DOHH2 (cell line): Measurements from ENCODE around the gene GALNT3.

ENCODE experiments used
- H3F3A ChIP-seq: fragments of 200-600 bp; sonication (generic), shearing (Covaris generic); 2 replicates; pipeline ENCODE4 v1.6.0; 2016; ENCODE audit warnings: antibody characterized with exemption, mild to moderate bottlenecking; ENCODE audit not compliant: control insufficient read depth, insufficient read depth
- H3K27ac ChIP-seq: fragments of 200-600 bp; sonication (generic); 2 replicates; pipeline ENCODE4 v1.5.1; 2014; ENCODE audit warnings: low read depth, mild to moderate bottlenecking, low read length, moderate library complexity
- H3K27me3 ChIP-seq: fragments of 200-600 bp; sonication (generic); 2 replicates; pipeline ENCODE4 v1.6.1; 2014; ENCODE audit warnings: mild to moderate bottlenecking, low read length, mixed read lengths; ENCODE audit not compliant: control insufficient read depth
- H3K36me3 ChIP-seq: fragments of 200-600 bp; sonication (generic); 2 replicates; pipeline ENCODE4 v1.6.1; 2014; ENCODE audit warnings: mild to moderate bottlenecking, low read length, moderate library complexity, mixed read lengths; ENCODE audit not compliant: control insufficient read depth
- H3K4me1 ChIP-seq: fragments of 200-600 bp; sonication (generic); 2 replicates; pipeline ENCODE4 v1.6.1; 2014; ENCODE audit warnings: mild to moderate bottlenecking, low read length, mixed read lengths; ENCODE audit not compliant: control insufficient read depth
- H3K4me2 ChIP-seq: fragments of 200-600 bp; sonication (generic); 2 replicates; pipeline ENCODE4 v1.6.0; 2014; ENCODE audit warnings: mild to moderate bottlenecking, low read length, moderate library complexity
- H3K4me3 ChIP-seq: fragments of 200-600 bp; sonication (generic); 2 replicates; pipeline ENCODE4 v1.5.1; 2014; ENCODE audit warnings: mild to moderate bottlenecking, low read length, mixed read lengths
- H3K79me2 ChIP-seq: fragments of 200-600 bp; sonication (generic); 2 replicates; pipeline ENCODE4 v1.6.1; 2014; ENCODE audit warnings: mild to moderate bottlenecking, low read length, mixed read lengths; ENCODE audit not compliant: control insufficient read depth
- H3K9me2 ChIP-seq: fragments of 200-600 bp; sonication (generic); replicated peaks from 2 replicates; pipeline ENCODE4 v1.6.1; 2014; ENCODE audit warnings: mild to moderate bottlenecking, low read length, mixed read lengths; ENCODE audit not compliant: control insufficient read depth
- H3K9me3 ChIP-seq: fragments of 200-600 bp; sonication (generic); 2 replicates; pipeline ENCODE4 v1.6.1; 2014; ENCODE audit warnings: antibody characterized with exemption, low read length, mixed read lengths; ENCODE audit not compliant: control insufficient read depth, insufficient read depth
- H4K20me1 ChIP-seq: fragments of 200-600 bp; sonication (generic); 2 replicates; pipeline ENCODE4 v1.6.0; 2014; ENCODE audit warnings: low read depth, mild to moderate bottlenecking, antibody characterized with exemption, low read length, moderate library complexity; ENCODE audit not compliant: control insufficient read depth, insufficient read depth
- EZH2phosphoT487 ChIP-seq: fragments of 200-600 bp; sonication (generic); IDR thresholded peaks from 2 replicates; pipeline ENCODE4 v1.6.1; 2017; ENCODE audit warnings: borderline replicate concordance, mild to moderate bottlenecking, antibody characterized with exemption, low read length, moderate library complexity, mixed read lengths
- TF ChIP-seq, protein P1 (sequence below): fragments of 200-600 bp; sonication (generic); IDR thresholded peaks from one replicate; pipeline ENCODE4 v1.5.1; 2014; ENCODE audit warnings: antibody characterized with exemption, mild to moderate bottlenecking, low read depth, low read length; ENCODE audit not compliant: poor library complexity, severe bottlenecking

GALNT3 gene

DNA sequence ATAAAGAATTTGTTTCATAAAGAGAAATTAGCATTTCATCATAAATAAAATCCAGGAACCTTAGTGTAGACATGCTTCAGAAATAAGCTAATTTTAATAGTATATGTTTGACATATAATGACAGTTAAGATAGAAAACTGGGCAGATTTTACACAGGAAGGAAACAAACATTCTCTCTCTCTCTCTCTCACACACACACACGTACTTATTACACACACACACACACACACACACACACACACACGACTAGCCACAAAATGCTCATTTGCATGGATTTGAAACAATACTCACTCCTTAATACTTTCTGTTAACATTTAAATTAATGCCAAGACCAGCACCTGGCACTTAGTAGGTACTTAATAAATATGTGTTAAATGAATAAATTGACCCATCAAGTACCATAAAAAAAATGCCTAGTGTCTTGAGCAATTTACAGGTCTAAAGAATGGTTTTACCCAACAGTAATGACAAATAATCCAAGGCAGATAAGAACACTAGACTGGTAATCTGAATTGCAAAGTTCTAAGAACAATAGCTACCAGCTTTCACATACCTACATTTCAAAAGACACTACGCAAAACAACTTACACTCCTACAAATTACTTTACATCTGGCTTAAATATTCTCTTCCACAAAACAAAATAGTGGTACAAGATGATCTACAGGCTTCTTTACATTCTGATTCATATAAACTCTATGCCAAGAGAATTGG lies 2.9 kb upstream of the GALNT3 start:
- Histone ChIP-seq H4K20me1 (no peaks in the 10 kb centered on the region), H3K4me1 (peaks cover 19% of the 10 kb centered on the region), H3K27me3 (peaks cover 17% of the 10 kb centered on the region), H3K9me2 (no peaks in the 10 kb centered on the region), H3K4me3 (no peak overlapping the region), H3K4me2 (no peak overlapping the region), H3K27ac (no peak overlapping the region), H3K36me3 (no peaks in the 10 kb centered on the region), H3F3A (peaks cover 5% of the 10 kb centered on the region; the same call in 1 of the 2 replicates), H3K9me3 (no peaks in the 10 kb centered on the region), H3K79me2 (no peaks in the 10 kb centered on the region)
- no peak for TF ChIP-seq EZH2phosphoT487
- TF ChIP-seq, protein P1, sequence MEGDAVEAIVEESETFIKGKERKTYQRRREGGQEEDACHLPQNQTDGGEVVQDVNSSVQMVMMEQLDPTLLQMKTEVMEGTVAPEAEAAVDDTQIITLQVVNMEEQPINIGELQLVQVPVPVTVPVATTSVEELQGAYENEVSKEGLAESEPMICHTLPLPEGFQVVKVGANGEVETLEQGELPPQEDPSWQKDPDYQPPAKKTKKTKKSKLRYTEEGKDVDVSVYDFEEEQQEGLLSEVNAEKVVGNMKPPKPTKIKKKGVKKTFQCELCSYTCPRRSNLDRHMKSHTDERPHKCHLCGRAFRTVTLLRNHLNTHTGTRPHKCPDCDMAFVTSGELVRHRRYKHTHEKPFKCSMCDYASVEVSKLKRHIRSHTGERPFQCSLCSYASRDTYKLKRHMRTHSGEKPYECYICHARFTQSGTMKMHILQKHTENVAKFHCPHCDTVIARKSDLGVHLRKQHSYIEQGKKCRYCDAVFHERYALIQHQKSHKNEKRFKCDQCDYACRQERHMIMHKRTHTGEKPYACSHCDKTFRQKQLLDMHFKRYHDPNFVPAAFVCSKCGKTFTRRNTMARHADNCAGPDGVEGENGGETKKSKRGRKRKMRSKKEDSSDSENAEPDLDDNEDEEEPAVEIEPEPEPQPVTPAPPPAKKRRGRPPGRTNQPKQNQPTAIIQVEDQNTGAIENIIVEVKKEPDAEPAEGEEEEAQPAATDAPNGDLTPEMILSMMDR, result no peak

DNA sequence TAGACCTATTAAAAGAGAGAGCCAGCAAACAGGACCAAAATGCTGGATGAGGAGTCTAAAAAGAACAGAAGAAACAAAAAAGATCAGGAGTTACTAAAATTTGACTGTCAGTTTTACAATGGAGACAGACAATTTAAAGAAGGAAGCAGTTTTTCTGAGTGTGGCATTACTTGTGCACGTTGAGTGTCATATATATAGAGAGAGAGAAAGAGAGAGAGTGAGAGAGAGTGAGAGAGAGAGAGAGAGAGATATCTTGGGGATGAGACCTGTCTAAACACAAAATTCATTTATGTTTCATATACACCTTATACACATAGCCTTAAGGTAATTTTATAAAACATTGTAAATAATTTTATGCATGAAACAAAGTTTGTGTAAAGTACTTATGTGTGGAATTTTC lies 2.1 kb upstream of the GALNT3 start:
- Histone ChIP-seq H3K36me3 (no peaks in the 10 kb centered on the region), H3K4me1 (peaks cover 19% of the 10 kb centered on the region), H3K27ac (no peak overlapping the region), H3K79me2 (no peaks in the 10 kb centered on the region), H3F3A (peaks cover 5% of the 10 kb centered on the region; the same call in 1 of the 2 replicates), H3K4me2 (no peak overlapping the region), H4K20me1 (no peaks in the 10 kb centered on the region), H3K9me2 (no peaks in the 10 kb centered on the region), H3K27me3 (peaks cover 17% of the 10 kb centered on the region), H3K4me3 (no peak overlapping the region), H3K9me3 (no peaks in the 10 kb centered on the region)
- TF ChIP-seq, protein P1, result no peak
- TF ChIP-seq EZH2phosphoT487, result no peak

DNA sequence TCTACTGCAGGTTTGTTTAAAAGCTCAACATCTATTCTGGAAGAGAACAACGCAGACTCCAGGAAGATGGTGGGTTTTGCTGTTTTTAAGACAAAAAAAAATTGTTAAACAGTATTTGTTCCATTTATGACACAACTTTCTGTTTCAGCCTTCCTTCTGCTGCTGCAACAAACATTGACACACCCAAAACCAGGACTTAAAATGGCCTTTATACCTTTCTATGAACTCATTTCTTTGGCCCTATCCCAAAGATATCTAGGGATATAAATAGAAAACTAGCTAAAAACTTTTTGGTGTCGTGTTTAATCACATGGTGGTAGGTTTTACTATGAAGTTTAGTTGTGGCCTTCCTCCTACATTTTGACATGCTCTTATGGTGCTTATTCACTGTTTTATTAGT lies 964 bp upstream of the GALNT3 start:
- H3K9me3 ChIP-seq, result no peaks in the 10 kb centered on the region
- peaks cover 17% of the 10 kb centered on the region for H3K27me3 ChIP-seq
- no peaks in the 10 kb centered on the region for H3K79me2 ChIP-seq
- no peak overlapping the region for H3K27ac ChIP-seq
- peaks cover 5% of the 10 kb centered on the region; the same call in 1 of the 2 replicates for H3F3A ChIP-seq
- no peaks in the 10 kb centered on the region for H4K20me1 ChIP-seq
- peak overlapping the region; percentile 73 for H3K4me2 ChIP-seq
- peak overlapping the region; percentile 74; the same call in 1 of the 2 replicates for H3K4me3 ChIP-seq
- no peaks in the 10 kb centered on the region for H3K36me3 ChIP-seq
- TF ChIP-seq, protein P1, result no peak
- TF ChIP-seq EZH2phosphoT487, result no peak
- H3K4me1 ChIP-seq, result peaks cover 19% of the 10 kb centered on the region
- no peaks in the 10 kb centered on the region for H3K9me2 ChIP-seq
